GM21529 (cell line): ENCODE data around the gene MED7.

ENCODE experiments used
- ATAC-seq: cut with Tn5 transposase; IDR thresholded peaks from one replicate; pipeline ENCODE4 v1.9.1; 2021; ENCODE audit not compliant: unreplicated experiment

MED7 gene

GRCh38 chr5:157164521-157164920, 21.9 kb upstream of the MED7 start:
- ATAC-seq = no peak

- no peak for ATAC-seq
These were observed 20.4 kb upstream of the MED7 start for GRCh38 chr5:157162919-157163510.

- ATAC-seq = no peak
These were observed 19.3 kb upstream of the MED7 start for GRCh38 chr5:157161996-157162395.

- no peak for ATAC-seq
These were observed 17.3 kb upstream of the MED7 start for GRCh38 chr5:157160001-157160400.

- ATAC-seq = no peak
These were observed 16.6 kb upstream of the MED7 start for GRCh38 chr5:157159209-157159751.

- ATAC-seq = no peak
These were observed 14.7 kb upstream of the MED7 start for GRCh38 chr5:157157293-157157891.

GRCh38 chr5:157155297-157155696, 12.6 kb upstream of the MED7 start:
- no peak for ATAC-seq

GRCh38 chr5:157150995-157151394, 8.3 kb upstream of the MED7 start:
- no peak for ATAC-seq

GRCh38 chr5:157148734-157149615, 6.3 kb upstream of the MED7 start:
- peak; percentile 69 for ATAC-seq

- peak; percentile 38 for ATAC-seq
These were observed 684 bp upstream of the MED7 start for GRCh38 chr5:157143127-157143971.

GRCh38 chr5:157137691-157138090, 5.0 kb downstream of the MED7 start:
- no peak for ATAC-seq

- ATAC-seq = no peak
These were observed 10.4 kb downstream of the MED7 start for GRCh38 chr5:157132281-157132612.

- ATAC-seq = no peak
These were observed 11.7 kb downstream of the MED7 start for GRCh38 chr5:157130925-157131324.

- ATAC-seq = no peak
These were observed 21.0 kb downstream of the MED7 start for GRCh38 chr5:157121709-157122108.

- ATAC-seq = no peak
These were observed 22.6 kb downstream of the MED7 start for GRCh38 chr5:157120102-157120501.

GRCh38 chr5:157116483-157116954, 26.1 kb downstream of the MED7 start:
- peak; percentile 74 for ATAC-seq

GRCh38 chr5:157115502-157115901, 27.2 kb downstream of the MED7 start:
- no peak for ATAC-seq

- ATAC-seq = no peak
These were observed 27.7 kb downstream of the MED7 start for GRCh38 chr5:157115012-157115411.

- ATAC-seq = no peak
These were observed 29.7 kb downstream of the MED7 start for GRCh38 chr5:157113002-157113401.

GRCh38 chr5:157109744-157110143, 32.9 kb downstream of the MED7 start:
- peak; percentile 77 for ATAC-seq

GRCh38 chr5:157108976-157109375, 33.7 kb downstream of the MED7 start, which contains the start of gene HAVCR2:
Gene HAVCR2, minus strand, starts transcription at chr5:157109044. Its CDS starts 61 bp downstream, at chr5:157108983.
- ATAC-seq = peak; percentile 87
